Measurements from ENCODE around the gene ATXN7L1. TPM values are rescaled to one million over a fixed set of nuclear protein-coding genes. Genes with fewer than 3 reads are reported as not detected.

ATXN7L1 gene
- total RNA-seq, 1 experiment from 2014 or later = 24.3 TPM

DNA sequence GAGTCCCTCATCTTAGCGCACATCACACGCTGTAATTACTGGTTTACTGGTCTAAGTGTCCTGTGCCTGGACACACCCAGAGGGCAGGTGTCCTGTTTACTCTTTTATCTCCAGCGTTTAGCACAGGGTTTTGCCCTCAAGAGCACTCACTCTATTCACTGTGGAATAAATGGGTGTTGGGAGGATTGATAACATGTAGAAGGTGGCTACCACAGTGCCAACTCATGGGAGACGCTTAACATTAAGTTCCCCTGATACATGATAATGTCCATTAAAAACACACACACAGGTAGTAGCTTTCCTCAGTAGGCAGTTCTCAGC, 199.0 kb downstream of the ATXN7L1 start:
- TF ChIP-seq, protein P1, sequence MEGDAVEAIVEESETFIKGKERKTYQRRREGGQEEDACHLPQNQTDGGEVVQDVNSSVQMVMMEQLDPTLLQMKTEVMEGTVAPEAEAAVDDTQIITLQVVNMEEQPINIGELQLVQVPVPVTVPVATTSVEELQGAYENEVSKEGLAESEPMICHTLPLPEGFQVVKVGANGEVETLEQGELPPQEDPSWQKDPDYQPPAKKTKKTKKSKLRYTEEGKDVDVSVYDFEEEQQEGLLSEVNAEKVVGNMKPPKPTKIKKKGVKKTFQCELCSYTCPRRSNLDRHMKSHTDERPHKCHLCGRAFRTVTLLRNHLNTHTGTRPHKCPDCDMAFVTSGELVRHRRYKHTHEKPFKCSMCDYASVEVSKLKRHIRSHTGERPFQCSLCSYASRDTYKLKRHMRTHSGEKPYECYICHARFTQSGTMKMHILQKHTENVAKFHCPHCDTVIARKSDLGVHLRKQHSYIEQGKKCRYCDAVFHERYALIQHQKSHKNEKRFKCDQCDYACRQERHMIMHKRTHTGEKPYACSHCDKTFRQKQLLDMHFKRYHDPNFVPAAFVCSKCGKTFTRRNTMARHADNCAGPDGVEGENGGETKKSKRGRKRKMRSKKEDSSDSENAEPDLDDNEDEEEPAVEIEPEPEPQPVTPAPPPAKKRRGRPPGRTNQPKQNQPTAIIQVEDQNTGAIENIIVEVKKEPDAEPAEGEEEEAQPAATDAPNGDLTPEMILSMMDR (conservative IDR thresholded peaks at IDR 0.05) = no peak
- no peaks in the 10 kb centered on the region for H3K9me3 ChIP-seq (ENCODE audit: control insufficient read depth, low read depth, low read length)
- WGBS (ENCODE audit: extremely low coverage, insufficient read length, low lambda C conversion rate) = no CpG with 5 or more reads among the region's 4 CpGs
- peaks cover 0 to 4% (median 2%) of the 10 kb centered on the region in 3 experiments; a peak in 2 of 7 replicates for H3K36me3 Mint-ChIP-seq (ENCODE audit: insufficient read depth in 1 of 3, low read depth in 3 of 3)
- no peak overlapping the region for H3K27ac ChIP-seq (ENCODE audit: insufficient read length, low read depth, low read length)
- peaks cover 57 to 58% of the 10 kb centered on the region in 2 experiments for H3K4me1 Mint-ChIP-seq
- peaks cover 3% of the 10 kb centered on the region for H3K79me1 ChIP-seq (ENCODE audit: insufficient read depth, low read depth, low read length, poor library complexity, severe bottlenecking)
- peaks cover 2% of the 10 kb centered on the region; the same call in 1 of the 2 replicates for H3K79me2 ChIP-seq (ENCODE audit: insufficient read depth, low read length)
- H3K9ac ChIP-seq (ENCODE audit: extremely low read depth, insufficient read length, low read length) = no peak overlapping the region
- no peak overlapping the region for H4K5ac ChIP-seq (ENCODE audit: insufficient read length, low read depth, low read length)
- H3K27ac Mint-ChIP-seq = no peak overlapping the region
- no peak overlapping the region for H3K56ac ChIP-seq (ENCODE audit: insufficient read length, low read depth, low read length)
- no peaks in the 10 kb centered on the region for H3K9me3 Mint-ChIP-seq
- H4K8ac ChIP-seq (replicated peaks; ENCODE audit: insufficient read length, low read depth, low read length) = no peak overlapping the region
- H3K14ac ChIP-seq (ENCODE audit: insufficient read depth, low read length) = no peak overlapping the region
- H3K4me1 ChIP-seq (ENCODE audit: insufficient read depth, low read length) = peaks cover 25% of the 10 kb centered on the region; the same call in 1 of the 2 replicates
- H3K4me3 Mint-ChIP-seq = no peak overlapping the region
- no peak overlapping the region for H2AK5ac ChIP-seq (ENCODE audit: insufficient read length, low read length)
- no peak overlapping the region for H2AFZ ChIP-seq (ENCODE audit: low read length)
- H4K91ac ChIP-seq (ENCODE audit: insufficient read length, low read depth, low read length) = no peak overlapping the region
- H3K27me3 Mint-ChIP-seq (ENCODE audit: low read depth) = no peaks in the 10 kb centered on the region
- no peak overlapping the region for H2BK12ac ChIP-seq (ENCODE audit: insufficient read length, low read depth, low read length)
- no peak overlapping the region for H2BK20ac ChIP-seq (ENCODE audit: low read depth, low read length, poor library complexity, severe bottlenecking)
- H3K18ac ChIP-seq (ENCODE audit: insufficient read length, low read depth, low read length) = no peak overlapping the region
- no peak overlapping the region for H3K23ac ChIP-seq (ENCODE audit: insufficient read length, low read depth, low read length)
- DNase-seq = no peak
- H4K20me1 ChIP-seq (ENCODE audit: control insufficient read depth, insufficient read depth, insufficient read length) = no peaks in the 10 kb centered on the region
- H2BK5ac ChIP-seq (ENCODE audit: insufficient read length, low read length) = no peak overlapping the region
- no peak overlapping the region for H2BK120ac ChIP-seq (ENCODE audit: low read depth, low read length, poor library complexity, severe bottlenecking)
- no peak overlapping the region for H3T11ph ChIP-seq (ENCODE audit: low read length)
- H3K4me2 ChIP-seq (ENCODE audit: insufficient read depth, insufficient read length, low read length) = no peak overlapping the region
- H3K27me3 ChIP-seq (ENCODE audit: insufficient read depth, low read length) = no peaks in the 10 kb centered on the region
- H3K4ac ChIP-seq (ENCODE audit: low read depth, low read length) = no peak overlapping the region
- no peaks in the 10 kb centered on the region for H3K23me2 ChIP-seq (ENCODE audit: insufficient read length, low read depth, low read length, poor library complexity, severe bottlenecking)
- no peak overlapping the region for H2BK15ac ChIP-seq (ENCODE audit: low read depth, low read length)
